Cerebellar nuclear complex (tissue), 1 donor: ENCODE measurements around the gene COPB2.
"Not testable (repeated sequence)": the region's sequence is repeated elsewhere in the genome, so short reads cannot be mapped to it uniquely, and the experiment has no call there.

Experiments used
- DNase-seq, 2 experiments: peaks; one replicate each; lab custom pipeline; 2025; lab: John Stamatoyannopoulos, UW

COPB2 gene

GRCh38 chr3:139389552-139390368 lies at the start of gene COPB2:
Gene COPB2, minus strand, starts transcription at chr3:139389647. Its CDS starts 97 bp downstream, at chr3:139389550.
- peak; percentile 96 to 98 for DNase-seq

DNA sequence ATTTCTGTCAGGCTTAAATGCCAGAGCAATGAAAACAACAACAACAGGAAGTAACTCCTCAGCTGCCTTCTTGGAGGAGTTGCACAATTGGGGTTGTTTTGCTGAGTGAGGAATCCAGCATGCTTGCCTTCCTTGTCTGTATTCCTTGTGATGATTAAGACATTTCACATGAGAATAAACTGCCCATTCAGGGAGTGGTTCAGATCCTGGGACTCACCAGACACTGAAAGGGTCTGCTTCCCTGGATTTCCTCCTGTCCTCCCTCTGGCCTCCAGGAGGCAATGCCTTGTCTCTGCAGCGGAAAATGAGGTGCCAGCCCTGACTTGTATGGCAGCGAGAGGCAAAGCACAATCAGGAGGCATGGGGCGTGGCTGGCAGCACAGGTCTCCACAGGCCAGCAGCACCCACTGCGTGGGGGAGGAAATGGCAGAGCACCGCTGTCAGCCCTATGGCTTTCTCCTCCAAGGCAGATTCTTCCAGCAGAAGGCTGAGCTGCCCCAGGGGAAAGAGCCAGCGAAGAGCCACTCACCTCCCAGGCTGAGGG lies 45.4 kb upstream of the COPB2 start:
- DNase-seq = no peak

DNA sequence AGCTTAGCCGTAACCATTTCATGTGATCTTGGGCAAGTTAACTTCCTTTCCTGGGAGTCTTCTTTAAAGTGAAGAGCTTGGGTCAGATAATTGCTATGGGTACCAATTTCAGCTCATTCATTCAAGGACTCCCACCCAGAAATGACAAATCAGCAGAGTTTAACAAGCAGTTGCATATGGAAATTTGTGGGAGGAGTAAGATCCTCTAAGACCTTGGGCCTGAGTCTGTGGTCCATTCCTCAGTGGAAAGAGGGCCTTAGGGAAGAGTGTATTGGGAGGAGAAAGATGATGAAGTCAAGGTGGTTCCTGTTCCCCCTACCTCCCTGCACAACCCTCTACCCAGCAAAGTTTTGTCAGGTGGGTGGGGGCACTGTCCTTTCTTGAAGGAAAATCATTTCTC lies 44.8 kb upstream of the COPB2 start:
- DNase-seq = no peak

- no peak for DNase-seq
These were observed 43.6 kb upstream of the COPB2 start for GRCh38 chr3:139433089-139433488.

DNA sequence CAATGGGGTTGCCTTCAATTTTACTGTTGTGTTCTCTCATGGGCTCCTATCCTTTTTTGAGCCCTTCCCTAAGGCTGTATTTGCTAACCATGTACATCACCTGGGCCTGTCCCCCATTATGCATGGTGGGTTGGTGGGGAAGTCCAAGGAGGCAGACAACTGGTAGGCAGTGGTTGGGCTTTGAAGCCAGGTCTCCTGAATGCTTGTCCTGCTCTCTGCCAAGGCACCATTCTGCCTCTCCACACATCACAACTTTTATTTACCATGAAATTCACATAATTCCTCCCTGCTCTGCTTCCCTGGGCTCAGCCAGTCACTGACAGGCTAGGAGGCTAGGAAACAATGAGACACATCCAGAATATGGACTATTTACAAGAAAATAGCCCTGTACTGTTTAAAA lies 41.0 kb upstream of the COPB2 start:
- DNase-seq = no peak

GRCh38 chr3:139427283-139428060 lies 38.0 kb upstream of the COPB2 start:
- DNase-seq = no peak

GRCh38 chr3:139425745-139426400 lies 36.4 kb upstream of the COPB2 start:
- no peak for DNase-seq

DNA sequence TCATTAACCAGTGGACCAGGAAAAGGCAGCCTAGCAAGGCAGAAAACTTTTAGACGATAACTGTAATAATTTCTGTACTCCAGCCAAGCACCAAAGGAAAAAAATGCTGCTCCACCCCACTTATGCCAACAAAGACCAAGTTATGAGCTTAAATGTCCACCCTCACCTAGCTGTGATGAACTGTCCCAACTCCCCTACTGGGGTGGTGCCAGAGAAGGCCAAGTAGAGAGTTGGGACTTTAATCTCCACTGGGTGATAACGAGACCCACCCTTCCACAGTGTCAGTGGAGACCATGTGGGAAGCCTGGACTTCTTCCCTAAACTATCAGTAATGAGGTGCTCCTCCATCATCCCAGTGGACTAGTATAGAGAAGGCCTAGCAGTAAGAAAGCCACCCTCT lies 33.8 kb upstream of the COPB2 start:
- no peak for DNase-seq

- DNase-seq = no peak
These were observed 32.0 kb upstream of the COPB2 start for GRCh38 chr3:139421460-139421859.

DNA sequence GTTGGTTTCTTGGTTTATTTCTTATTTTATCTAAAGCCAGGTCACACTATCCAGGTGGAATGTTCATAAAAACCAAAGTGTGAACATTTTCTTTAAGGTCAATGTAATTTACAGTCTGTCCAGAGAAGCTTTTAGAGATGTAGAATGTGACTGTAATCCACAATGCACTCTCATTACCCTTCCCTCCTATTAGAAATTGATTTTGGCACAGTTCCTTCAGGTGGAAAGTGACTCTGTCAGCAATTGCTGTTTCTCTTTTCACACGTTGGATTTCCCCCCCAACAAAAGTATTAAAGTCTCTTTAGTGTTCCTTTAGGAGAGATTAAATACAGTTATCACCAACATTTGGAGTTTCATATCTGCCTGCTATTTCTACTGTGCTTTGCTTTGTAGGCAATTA lies 31.6 kb upstream of the COPB2 start:
- DNase-seq = no peak

- no peak for DNase-seq
These were observed 28.7 kb upstream of the COPB2 start for GRCh38 chr3:139418144-139418543.

GRCh38 chr3:139416275-139416674 lies 26.8 kb upstream of the COPB2 start:
- no peak for DNase-seq

DNA sequence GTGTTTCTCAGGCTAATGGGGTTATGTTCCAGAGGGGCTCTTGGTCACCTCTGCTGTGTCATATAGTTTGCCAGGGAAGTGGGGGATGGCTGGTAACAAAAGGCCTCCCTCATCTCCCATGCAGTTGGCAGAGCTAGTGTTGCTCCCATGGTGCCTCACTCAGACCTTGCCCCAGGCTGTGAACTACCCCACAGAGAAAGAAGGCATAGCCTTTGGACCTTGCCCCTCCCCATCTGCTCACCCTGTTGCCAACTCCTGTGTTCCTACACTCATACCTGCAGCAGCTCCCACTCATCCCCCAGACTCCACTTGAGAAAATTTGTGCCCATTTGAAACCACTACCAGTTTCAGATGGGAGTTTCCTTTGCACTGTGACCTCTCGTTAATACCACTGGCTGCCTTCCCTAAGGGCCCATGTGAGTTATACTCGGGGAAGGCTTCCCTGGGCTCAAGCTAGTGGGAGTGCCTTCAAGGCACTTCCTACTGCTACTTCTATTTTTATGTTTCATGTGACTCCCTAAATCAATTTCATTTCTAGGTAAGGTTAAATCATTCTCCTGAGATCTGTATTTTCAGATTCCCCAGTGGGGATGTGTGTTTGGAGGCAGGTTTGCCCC lies 25.3 kb upstream of the COPB2 start:
- no peak for DNase-seq

DNA sequence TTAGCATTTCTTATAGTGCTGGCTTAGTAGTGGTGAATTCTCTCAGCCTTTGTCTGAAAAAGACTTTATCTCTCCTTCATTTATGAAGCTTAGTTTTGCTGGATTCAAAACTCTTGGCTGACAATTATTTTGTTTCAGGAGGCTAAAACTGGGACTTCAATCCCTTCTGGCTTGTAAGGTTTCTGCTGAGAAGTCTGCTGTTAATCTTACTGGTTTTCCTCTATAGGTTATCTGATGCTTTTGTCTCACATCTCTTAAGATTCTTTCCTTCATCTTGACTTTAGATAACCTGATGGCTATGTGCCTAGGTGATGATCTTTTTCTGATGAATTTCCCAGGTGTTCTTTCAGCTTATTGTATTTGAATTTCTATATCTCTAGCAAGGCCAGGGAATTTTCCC lies 23.4 kb upstream of the COPB2 start:
- DNase-seq = not testable (repeated sequence)

DNA sequence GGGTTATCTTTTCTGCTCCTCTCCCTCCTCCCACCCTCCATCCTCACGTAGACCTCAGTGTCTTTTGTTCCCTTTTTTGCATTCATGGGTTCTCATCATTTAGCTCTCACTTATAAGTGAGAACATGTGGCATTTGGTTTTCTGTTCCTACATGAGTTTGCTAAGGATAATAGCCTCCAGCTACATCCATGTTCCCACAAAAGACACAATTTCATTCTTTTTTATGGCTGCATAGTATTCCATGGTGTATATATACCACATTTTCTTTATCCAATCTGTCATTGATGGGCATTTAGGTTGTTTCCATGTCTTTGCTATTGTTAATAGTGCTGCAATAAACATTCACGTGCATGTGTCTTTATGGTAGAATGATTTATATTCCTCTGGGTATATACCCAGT lies 11.7 kb upstream of the COPB2 start:
- not testable (repeated sequence) for DNase-seq

- DNase-seq = no peak
These were observed 7.3 kb upstream of the COPB2 start for GRCh38 chr3:139396707-139397106.

DNA sequence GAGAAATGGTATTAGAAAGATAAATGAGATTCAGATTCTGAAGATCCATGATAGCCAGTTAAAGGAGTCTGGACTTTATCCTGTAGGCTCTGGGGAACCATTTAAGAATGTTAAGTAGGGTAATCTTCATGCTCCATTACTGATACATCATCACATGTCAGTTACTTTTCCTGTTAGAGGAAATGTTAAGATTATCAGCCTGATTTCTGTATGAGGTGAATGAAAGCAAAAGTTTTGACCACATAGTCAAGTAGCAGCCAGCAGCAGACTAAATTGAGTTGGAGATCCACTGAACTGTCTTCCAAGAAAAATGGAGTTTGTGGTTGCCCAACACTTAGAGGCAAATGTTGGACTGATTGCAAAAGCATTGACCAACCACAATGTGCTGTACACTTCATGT lies 4.7 kb upstream of the COPB2 start:
- no peak for DNase-seq

- no peak for DNase-seq
These were observed 461 bp downstream of the COPB2 start for GRCh38 chr3:139388821-139389551.

- DNase-seq = no peak
These were observed 1.4 kb downstream of the COPB2 start for GRCh38 chr3:139388077-139388476.

DNA sequence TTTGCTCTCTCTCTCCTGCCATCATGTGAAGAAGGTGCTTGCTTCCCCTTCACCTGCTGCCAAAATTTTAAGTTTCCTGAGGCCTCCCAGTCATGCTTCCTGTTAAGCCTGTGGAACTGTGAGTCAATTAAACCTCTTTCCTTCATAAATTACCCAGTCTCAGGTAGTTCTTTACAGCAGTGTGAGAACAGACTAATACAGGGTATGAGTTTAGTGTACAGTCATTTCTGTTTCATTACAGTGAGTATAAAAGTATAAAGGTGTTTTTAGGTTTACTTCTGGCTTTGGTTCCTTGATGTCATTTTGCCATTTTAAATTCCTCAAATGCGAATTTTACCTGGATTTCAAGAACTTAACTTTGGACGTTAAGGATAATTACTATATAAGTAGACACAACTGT lies 7.2 kb downstream of the COPB2 start:
- DNase-seq = not testable (repeated sequence)

GRCh38 chr3:139380575-139380974 lies 8.9 kb downstream of the COPB2 start:
- no peak for DNase-seq
